NCI-H774 (cell line): ENCODE results near the gene MSX1.

Experiments
- DNase-seq: peaks from one replicate; lab custom pipeline; 2025; lab: John Stamatoyannopoulos, UW

MSX1 gene

GRCh38 chr4:4870576-4871241, 11.2 kb downstream of the MSX1 start:
- DNase-seq = no peak

- no peak for DNase-seq
Measured at GRCh38 chr4:4871242-4871572, 11.7 kb downstream of the MSX1 start.

DNA sequence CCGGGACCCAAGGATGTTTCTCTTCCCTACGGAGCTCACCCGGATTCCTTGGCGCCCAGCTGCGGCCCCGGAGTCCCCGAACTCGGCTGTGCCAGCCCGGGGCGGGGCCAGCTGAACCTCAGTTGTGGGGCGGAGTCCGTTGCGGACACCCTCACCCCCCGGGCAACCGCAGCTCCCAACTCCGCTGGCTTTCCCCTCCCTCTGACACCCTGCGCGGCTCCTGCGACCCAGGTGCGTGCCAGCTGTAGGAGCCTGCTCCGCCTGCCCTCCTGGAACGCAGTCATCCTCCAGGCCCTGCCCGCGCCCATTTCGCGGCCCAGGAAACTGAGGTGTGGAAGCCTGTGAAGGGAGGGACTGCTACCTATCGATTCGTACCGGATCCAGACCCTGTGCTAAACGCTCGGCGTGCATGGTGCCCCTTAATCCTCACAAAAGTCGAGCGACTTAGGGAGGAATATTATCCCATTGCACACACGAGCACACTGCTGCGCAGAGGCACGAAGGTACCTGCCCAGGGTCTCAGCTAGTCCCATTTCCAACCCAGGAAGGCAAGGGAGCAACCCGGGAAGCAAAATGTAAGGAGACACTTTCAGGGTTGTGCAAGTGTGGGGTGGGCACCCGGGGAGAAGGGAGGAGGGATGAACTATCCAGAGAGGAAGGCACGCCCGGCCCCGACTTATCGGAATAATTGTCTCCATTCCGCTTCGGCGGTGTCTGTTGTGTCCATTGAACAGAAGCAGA, 12.3 kb downstream of the MSX1 start:
- DNase-seq = no peak

DNA sequence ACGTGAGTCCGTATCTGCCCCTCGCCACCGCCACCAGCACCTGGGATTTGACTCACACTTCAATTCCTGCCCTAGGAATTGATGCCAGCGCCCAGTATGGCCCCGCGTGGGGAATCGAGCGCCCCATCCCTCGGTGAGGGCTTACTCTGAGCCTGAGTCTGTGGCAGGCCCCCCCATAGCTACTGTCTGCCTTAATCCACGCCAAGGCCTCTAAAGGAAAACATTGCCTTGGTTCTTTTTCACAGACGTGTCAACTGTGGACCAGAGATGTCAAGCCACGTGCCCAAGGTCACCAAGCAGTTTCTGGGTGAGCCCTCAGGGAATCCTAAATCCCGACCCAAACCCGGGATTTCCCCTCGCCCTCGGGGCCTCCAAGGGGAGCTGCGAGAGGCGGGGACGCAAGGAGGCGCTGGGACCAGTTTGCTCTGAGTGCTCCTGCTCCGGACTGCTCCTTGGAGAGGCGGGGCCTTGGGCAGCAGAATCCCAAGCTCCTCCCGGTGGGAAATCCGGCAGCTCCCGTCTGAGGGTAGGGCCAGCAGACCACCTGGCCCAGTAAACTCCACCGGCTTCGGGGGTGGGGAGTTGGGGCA, 12.9 kb downstream of the MSX1 start:
- no peak for DNase-seq

- DNase-seq = no peak
Measured at GRCh38 chr4:4873203-4873602, 13.7 kb downstream of the MSX1 start.

GRCh38 chr4:4874254-4874653, 14.8 kb downstream of the MSX1 start:
- DNase-seq = no peak

DNA sequence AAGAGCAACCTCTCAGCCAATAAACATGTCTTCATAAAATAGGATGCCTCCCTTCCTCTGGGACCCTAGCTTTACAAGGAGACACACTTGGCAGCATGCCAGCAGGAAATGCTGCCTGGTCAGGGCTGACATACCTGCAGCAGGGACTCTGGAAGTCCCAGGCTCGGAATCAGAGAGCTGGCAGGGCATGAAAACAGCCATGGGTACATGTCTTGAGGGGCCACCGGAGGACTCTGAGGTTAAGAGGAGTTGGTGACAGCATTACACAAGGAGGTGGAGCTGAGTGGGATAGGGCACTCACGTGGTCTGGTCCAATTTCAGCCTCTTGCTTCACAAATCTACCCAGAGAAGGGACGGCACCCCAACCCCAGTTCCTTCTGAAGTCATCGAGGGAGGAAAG, 15.7 kb downstream of the MSX1 start:
- DNase-seq = no peak

DNA sequence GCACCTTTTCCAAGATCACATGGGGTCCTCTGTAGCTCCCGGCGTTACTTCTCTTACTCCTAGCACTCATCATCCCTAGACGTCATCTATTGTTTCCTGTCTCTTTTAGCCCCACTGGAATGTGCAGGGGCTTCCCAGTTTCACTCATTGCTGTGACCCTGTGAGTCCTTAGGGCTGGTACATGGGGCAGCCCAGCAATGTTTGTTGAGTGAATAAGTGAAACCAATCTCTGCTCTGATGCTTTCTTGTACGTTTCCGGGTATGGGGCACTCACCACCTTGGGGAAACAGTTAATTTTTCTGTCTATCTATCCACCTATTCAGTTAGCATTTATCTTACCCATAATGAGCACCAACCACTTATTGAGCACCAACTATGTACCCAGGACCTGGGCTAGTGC, 16.1 kb downstream of the MSX1 start:
- DNase-seq = no peak

- no peak for DNase-seq
Measured at GRCh38 chr4:4876945-4877661, 17.6 kb downstream of the MSX1 start.

DNA sequence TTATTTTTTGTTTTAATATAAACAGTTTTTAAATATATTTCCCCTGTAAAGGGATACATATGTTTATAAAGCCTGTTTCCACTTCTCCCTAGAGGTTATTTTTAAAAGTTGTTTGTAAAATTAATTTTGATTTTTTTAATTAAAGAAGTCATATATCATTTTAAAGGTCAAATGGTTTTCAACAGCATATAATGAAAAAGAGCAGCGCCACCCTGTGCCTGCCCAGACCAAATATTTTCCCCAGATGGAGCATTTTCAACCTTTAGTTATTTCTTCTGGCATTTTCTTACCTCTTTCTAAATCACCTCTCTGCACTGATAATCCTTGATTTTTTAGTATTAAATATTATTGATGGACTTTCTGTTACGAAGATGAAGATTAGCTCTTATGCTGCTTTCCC, 21.0 kb downstream of the MSX1 start:
- no peak for DNase-seq

GRCh38 chr4:4881432-4881831, 22.0 kb downstream of the MSX1 start:
- no peak for DNase-seq

DNA sequence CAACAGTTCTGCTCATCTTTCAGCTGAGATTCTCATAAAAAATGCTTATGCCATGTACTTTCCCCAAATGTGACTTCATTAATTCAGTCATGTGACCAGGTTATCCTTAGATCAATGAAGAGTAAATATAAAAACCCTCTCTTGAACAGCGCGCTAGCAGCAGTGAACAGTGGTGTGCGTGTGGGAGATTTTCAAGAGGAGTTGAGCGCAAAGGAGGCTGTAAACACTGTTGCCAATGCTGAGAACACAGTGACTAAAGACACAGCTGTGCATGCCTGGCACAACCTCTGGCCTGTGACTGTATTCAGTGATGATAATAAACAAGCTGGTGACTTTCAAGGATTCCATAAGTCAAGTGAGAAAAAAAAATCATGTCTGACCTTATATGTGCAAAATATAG, 25.1 kb downstream of the MSX1 start:
- DNase-seq = no peak

DNA sequence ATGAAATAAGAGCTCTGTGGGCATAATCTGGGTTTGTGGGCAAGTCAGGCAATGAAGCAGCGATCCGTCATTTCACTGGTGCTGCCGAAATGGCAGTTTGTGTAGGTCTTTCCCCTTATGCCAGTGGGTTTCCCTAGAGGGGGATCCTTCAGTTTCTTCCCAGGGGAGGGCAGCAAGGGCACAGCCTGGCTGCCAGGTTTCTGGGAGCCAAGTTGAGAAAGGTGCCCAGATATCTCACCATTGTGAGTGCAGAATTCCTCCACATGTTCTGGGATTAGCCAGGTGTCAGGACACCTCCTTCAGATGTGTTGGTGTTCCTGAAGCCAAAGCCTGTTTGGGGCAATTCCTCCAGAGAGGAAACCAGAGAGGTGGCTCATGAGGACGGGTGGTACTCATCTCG, 28.0 kb downstream of the MSX1 start:
- no peak for DNase-seq

- no peak for DNase-seq
Measured at GRCh38 chr4:4888695-4889094, 29.2 kb downstream of the MSX1 start.

DNA sequence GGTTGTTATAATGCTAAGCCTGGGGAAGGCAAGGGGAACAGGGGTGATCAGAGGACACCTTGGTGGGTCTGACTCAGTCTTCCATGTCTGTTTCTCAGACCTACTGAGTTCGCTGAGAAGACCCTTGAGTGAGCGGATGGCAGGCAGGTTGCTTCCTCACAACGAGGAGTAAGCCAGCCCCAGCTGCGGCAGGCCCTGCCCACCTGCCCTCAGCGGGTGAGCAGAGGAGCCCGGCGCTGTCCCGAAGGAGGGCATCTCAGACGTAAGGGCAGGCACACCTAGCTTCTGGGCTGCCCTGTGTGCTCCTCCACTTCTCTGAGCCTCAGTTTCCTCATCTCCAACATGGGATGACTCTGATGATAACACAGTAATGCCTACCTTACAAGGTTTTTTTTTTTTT, 30.3 kb downstream of the MSX1 start:
- no peak for DNase-seq

DNA sequence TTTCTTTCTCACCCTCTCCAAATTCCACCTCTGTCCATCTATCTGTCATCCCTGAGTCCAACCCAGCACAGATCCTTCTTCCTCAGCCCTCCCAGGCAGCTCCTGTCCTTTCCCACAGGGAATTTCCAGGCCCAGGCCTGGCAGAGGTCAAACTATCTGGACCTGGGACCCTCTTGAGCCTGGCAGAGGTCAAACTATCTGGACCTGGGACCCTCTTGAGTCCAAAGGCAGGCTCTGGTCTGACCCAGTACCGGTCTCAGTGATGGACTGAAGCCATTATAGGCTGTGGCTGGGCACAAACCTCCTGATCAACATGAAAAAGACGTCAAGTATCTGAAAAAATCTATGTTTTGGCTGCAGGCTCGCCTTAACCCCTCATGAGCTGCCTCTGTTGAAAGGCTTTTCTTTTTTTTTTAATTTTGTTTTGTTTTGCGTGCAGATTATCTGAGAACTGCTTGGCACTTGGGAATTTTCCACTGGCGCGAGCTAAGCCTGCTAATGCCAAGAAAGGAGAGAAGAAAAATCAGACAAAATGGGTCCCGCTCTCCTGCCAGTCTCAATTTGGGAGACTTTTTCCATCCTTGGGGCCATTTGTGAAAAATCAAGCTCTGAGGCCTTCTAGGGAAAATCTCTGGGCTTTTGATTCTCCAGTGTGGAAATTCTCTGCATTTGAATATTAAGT, 31.2 kb downstream of the MSX1 start:
- no peak for DNase-seq

DNA sequence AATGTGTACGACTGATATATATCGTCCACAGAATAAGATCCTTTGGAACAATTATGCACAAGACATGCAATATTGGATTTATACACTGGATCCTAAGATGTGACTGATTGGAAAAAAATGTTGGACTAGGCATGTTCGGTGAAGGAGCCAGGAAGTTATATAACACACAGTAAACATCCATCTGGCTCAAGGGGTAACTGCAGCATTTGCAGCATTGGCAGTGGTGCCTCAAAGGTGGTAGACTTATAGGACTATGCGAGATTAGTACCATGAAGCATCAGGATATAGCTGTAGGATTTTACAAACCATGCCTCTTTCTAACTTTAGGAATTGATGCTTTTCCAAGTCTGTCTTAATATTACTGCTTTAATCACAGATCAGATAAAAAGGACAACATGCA, 34.3 kb downstream of the MSX1 start:
- no peak for DNase-seq

GRCh38 chr4:4899202-4899925, 39.9 kb downstream of the MSX1 start:
- DNase-seq = no peak

GRCh38 chr4:4901877-4902276, 42.4 kb downstream of the MSX1 start:
- no peak for DNase-seq

GRCh38 chr4:4912155-4912554, 52.7 kb downstream of the MSX1 start:
- no peak for DNase-seq

DNA sequence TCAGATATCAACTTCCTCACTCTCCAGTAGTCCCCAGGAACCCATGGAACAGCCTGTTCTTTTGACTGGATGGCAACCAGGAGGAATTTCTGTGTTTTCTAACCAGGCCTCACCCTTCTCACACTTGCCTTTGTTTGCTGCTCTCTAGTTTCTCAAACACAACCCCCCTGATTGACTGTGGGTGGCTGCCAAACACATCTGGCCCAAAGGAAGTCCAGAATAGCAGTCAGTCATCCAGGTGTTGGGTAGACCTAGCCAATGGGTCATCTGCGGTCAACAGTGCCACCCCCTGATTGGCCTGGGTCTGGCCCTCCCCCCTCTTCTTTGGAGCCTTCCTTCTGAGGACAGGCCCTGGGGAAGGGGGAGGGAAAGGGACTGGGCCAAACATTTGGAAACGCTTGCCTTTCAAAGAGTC, 53.7 kb downstream of the MSX1 start:
- no peak for DNase-seq
